GM21576 (cell line): Measurements from ENCODE around the gene CCNL2.
"Not testable (repeated sequence)": the region's sequence is repeated elsewhere in the genome, so short reads cannot be mapped to it uniquely, and the experiment has no call there.

Experiments used
- ATAC-seq: cut with Tn5 transposase; IDR thresholded peaks from one replicate; pipeline ENCODE4 v1.9.1; 2021; ENCODE audit warnings: mild to moderate bottlenecking, moderate library complexity; ENCODE audit not compliant: unreplicated experiment

Gene CCNL2

GRCh38 chr1:1432951-1433803 is 34.0 kb upstream of the CCNL2 start:
- no peak for ATAC-seq

GRCh38 chr1:1432274-1432950 is 33.3 kb upstream of the CCNL2 start:
- ATAC-seq = no peak

GRCh38 chr1:1431845-1432273 is 32.7 kb upstream of the CCNL2 start:
- ATAC-seq = no peak

- no peak for ATAC-seq
These were observed 32.1 kb upstream of the CCNL2 start for GRCh38 chr1:1430992-1431844.

GRCh38 chr1:1430114-1430982 is 31.2 kb upstream of the CCNL2 start:
- ATAC-seq = no peak

GRCh38 chr1:1429671-1430073 is 30.5 kb upstream of the CCNL2 start:
- ATAC-seq = no peak

- not testable (repeated sequence) for ATAC-seq
These were observed 29.8 kb upstream of the CCNL2 start for GRCh38 chr1:1428967-1429366.

GRCh38 chr1:1428174-1428573 is 29.0 kb upstream of the CCNL2 start:
- ATAC-seq = no peak

GRCh38 chr1:1427820-1428148 is 28.6 kb upstream of the CCNL2 start:
- ATAC-seq = no peak

GRCh38 chr1:1427106-1427819 is 28.1 kb upstream of the CCNL2 start:
- ATAC-seq = no peak

- ATAC-seq = no peak
These were observed 27.5 kb upstream of the CCNL2 start for GRCh38 chr1:1426496-1427105.

GRCh38 chr1:1425753-1426495 is 26.8 kb upstream of the CCNL2 start:
- no peak for ATAC-seq

- no peak for ATAC-seq
These were observed 26.3 kb upstream of the CCNL2 start for GRCh38 chr1:1425426-1425752.

- no peak for ATAC-seq
These were observed 25.6 kb upstream of the CCNL2 start for GRCh38 chr1:1424707-1425106.

- ATAC-seq = no peak
These were observed 24.1 kb upstream of the CCNL2 start for GRCh38 chr1:1423245-1423597.

GRCh38 chr1:1422465-1423244 is 23.5 kb upstream of the CCNL2 start:
- no peak for ATAC-seq

GRCh38 chr1:1421907-1422464 is 22.9 kb upstream of the CCNL2 start:
- ATAC-seq = no peak
